ENCODE measurements around the gene AVL9.

Gene AVL9

GRCh38 chr7:32495298-32496051 lies at the start of gene AVL9:
Gene AVL9, plus strand, starts transcription at chr7:32495489. Its CDS starts 221 bp downstream, at chr7:32495710.
- H3F3A ChIP-seq (ENCODE audit: control insufficient read depth, insufficient read depth): peaks cover 19% of the 10 kb centered on the region
- TF ChIP-seq EZH2phosphoT487 (IDR thresholded peaks at IDR 0.05; ENCODE audit: borderline replicate concordance, low read length) (no peak), CTCF (IDR thresholded peaks at IDR 0.05; ENCODE audit: low read depth, low read length, poor library complexity, severe bottlenecking) (no peak)
- H4K20me1 ChIP-seq (ENCODE audit: control insufficient read depth, insufficient read depth, low read depth, low read length): 0 out of 2 replicates have a peak, but pooled peaks cover 10% of the 10 kb centered on the region
- H3K36me3 ChIP-seq (ENCODE audit: control insufficient read depth, low read length): peaks cover 41% of the 10 kb centered on the region
- H3K9me2 ChIP-seq (replicated peaks; ENCODE audit: control insufficient read depth, low read length): no peaks in the 10 kb centered on the region
- no peaks in the 10 kb centered on the region for H3K27me3 ChIP-seq (ENCODE audit: control insufficient read depth, low read length)
- no peaks in the 10 kb centered on the region for H3K9me3 ChIP-seq (ENCODE audit: control insufficient read depth, insufficient read depth, low read length)
- peaks cover 55% of the 10 kb centered on the region for H3K79me2 ChIP-seq (ENCODE audit: control insufficient read depth, low read length)
- H3K27ac ChIP-seq (ENCODE audit: low read depth, low read length): peak within 1 kb of the TSS; percentile 93
- H3K4me1 ChIP-seq (ENCODE audit: control insufficient read depth, low read length): peaks cover 34% of the 10 kb centered on the region
- peak within 1 kb of the TSS; percentile 95 for H3K4me3 ChIP-seq (ENCODE audit: low read length)
- peak within 1 kb of the TSS; percentile 91 for H3K4me2 ChIP-seq (ENCODE audit: low read length)

DNA sequence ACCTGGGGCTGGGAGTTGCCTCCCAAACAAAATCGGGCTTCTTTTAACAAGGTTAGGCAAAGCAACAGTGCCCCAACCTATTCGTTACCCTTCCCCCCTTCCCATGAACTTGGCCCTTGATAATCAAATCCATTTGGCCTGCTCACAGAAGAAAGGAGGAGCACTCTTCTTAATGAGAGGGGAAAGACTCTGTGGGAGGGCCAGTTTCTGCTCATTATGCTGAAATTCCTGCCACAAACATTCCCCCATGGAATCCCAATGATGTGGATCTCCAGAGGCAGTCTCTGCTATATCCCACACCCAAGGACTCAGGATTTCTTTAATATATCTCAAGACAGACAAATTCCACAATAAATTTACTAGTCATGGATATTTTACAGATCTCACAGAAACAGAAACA lies 48.1 kb upstream of the AVL9 start:
- Histone ChIP-seq H3K36me3 (ENCODE audit: control insufficient read depth, low read length) (no peaks in the 10 kb centered on the region), H3K4me3 (ENCODE audit: low read length) (no peak overlapping the region), H3K4me1 (ENCODE audit: control insufficient read depth, low read length) (no peaks in the 10 kb centered on the region), H3K4me2 (ENCODE audit: low read length) (no peak overlapping the region), H4K20me1 (ENCODE audit: control insufficient read depth, insufficient read depth, low read depth, low read length) (no peaks in the 10 kb centered on the region), H3K27me3 (ENCODE audit: control insufficient read depth, low read length) (no peaks in the 10 kb centered on the region), H3K79me2 (ENCODE audit: control insufficient read depth, low read length) (no peaks in the 10 kb centered on the region), H3F3A (ENCODE audit: control insufficient read depth, insufficient read depth) (no peaks in the 10 kb centered on the region), H3K9me3 (ENCODE audit: control insufficient read depth, insufficient read depth, low read length) (no peaks in the 10 kb centered on the region), H3K9me2 (replicated peaks; ENCODE audit: control insufficient read depth, low read length) (no peaks in the 10 kb centered on the region), H3K27ac (ENCODE audit: low read depth, low read length) (no peak overlapping the region)
- no peak for TF ChIP-seq EZH2phosphoT487 (IDR thresholded peaks at IDR 0.05; ENCODE audit: borderline replicate concordance, low read length)
- no peak for TF ChIP-seq CTCF (IDR thresholded peaks at IDR 0.05; ENCODE audit: low read depth, low read length, poor library complexity, severe bottlenecking)

GRCh38 chr7:32453341-32454011 lies 41.8 kb upstream of the AVL9 start:
- Histone ChIP-seq H3K9me3 (ENCODE audit: control insufficient read depth, insufficient read depth, low read length) (0 out of 2 replicates have a peak, but pooled peaks cover 7% of the 10 kb centered on the region), H3K4me3 (ENCODE audit: low read length) (no peak overlapping the region), H3F3A (ENCODE audit: control insufficient read depth, insufficient read depth) (no peaks in the 10 kb centered on the region), H3K9me2 (replicated peaks; ENCODE audit: control insufficient read depth, low read length) (no peaks in the 10 kb centered on the region), H3K27ac (ENCODE audit: low read depth, low read length) (no peak overlapping the region), H3K4me2 (ENCODE audit: low read length) (no peak overlapping the region), H3K36me3 (ENCODE audit: control insufficient read depth, low read length) (no peaks in the 10 kb centered on the region), H4K20me1 (ENCODE audit: control insufficient read depth, insufficient read depth, low read depth, low read length) (no peaks in the 10 kb centered on the region), H3K27me3 (ENCODE audit: control insufficient read depth, low read length) (no peaks in the 10 kb centered on the region), H3K4me1 (ENCODE audit: control insufficient read depth, low read length) (no peaks in the 10 kb centered on the region), H3K79me2 (ENCODE audit: control insufficient read depth, low read length) (no peaks in the 10 kb centered on the region)
- TF ChIP-seq EZH2phosphoT487 (IDR thresholded peaks at IDR 0.05; ENCODE audit: borderline replicate concordance, low read length): no peak
- TF ChIP-seq CTCF (IDR thresholded peaks at IDR 0.05; ENCODE audit: low read depth, low read length, poor library complexity, severe bottlenecking): no peak

Measured in DOHH2 (cell line).